ENCODE results near the gene SZRD1.

DNA sequence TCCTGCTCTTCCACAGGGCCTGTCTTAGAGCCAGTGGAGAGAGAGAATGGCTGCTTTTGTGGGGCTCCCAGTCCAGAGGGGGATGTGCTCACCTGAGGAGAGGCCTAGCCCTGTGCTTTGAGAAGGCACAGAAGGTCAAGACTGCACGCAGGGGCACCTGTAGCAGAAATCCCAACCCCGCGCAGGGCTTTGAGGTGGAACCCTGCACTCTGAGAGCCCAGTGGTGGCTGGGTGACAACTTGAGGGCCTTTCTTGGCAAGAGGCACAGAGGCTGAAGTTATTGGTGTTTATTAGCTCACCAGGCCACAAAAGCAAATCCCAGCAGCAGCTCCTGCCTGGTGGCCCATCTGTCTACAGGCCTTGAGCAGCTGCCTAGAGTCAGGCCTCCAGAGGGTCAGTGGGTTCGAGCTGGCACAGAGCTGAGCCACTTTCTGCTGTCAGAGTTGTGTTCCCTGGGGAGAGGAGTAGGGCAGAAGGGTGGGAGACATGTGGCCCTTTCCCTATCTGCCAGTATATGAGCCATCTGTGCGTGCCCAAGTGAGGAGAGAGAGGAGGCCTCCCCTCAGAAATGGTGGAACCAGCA lies 31.4 kb downstream of the SZRD1 start:
- TF ChIP-seq, protein P1, sequence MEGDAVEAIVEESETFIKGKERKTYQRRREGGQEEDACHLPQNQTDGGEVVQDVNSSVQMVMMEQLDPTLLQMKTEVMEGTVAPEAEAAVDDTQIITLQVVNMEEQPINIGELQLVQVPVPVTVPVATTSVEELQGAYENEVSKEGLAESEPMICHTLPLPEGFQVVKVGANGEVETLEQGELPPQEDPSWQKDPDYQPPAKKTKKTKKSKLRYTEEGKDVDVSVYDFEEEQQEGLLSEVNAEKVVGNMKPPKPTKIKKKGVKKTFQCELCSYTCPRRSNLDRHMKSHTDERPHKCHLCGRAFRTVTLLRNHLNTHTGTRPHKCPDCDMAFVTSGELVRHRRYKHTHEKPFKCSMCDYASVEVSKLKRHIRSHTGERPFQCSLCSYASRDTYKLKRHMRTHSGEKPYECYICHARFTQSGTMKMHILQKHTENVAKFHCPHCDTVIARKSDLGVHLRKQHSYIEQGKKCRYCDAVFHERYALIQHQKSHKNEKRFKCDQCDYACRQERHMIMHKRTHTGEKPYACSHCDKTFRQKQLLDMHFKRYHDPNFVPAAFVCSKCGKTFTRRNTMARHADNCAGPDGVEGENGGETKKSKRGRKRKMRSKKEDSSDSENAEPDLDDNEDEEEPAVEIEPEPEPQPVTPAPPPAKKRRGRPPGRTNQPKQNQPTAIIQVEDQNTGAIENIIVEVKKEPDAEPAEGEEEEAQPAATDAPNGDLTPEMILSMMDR (IDR thresholded peaks at IDR 0.05) = no peak
- no peak for TF ChIP-seq POLR2A (IDR thresholded peaks at IDR 0.05)
